ENCODE measurements around the gene RAVER2.

GRCh38 chr1:64843675-64844074 is 98.8 kb downstream of the RAVER2 start:
- TF ChIP-seq USF1 (IDR thresholded peaks at IDR 0.05; ENCODE audit: borderline replicate concordance, extremely low read length, insufficient read depth, low read depth, low read length) (no peak), CTCF (IDR thresholded peaks at IDR 0.05 in 2 of 3, conservative IDR thresholded peaks at IDR 0.05 in 1 of 3; ENCODE audit: control insufficient read depth in 2 of 3, extremely low read depth in 1 of 3, insufficient read depth in 1 of 3, low read depth in 3 of 3, low read length in 3 of 3) (no peak), SMAD5 (IDR thresholded peaks at IDR 0.05; ENCODE audit: low read depth) (no peak), STAT1 (conservative IDR thresholded peaks at IDR 0.05) (no peak), CEBPB (IDR thresholded peaks at IDR 0.05; ENCODE audit: borderline replicate concordance in 1 of 2, low read depth in 2 of 2, low read length in 2 of 2) (no peak), TAF1 (IDR thresholded peaks at IDR 0.05; ENCODE audit: borderline replicate concordance, low read depth, low read length) (no peak), TARDBP (IDR thresholded peaks at IDR 0.05; ENCODE audit: borderline replicate concordance) (no peak), MAX (IDR thresholded peaks at IDR 0.05; ENCODE audit: low read depth, low read length) (no peak), RUNX3 (IDR thresholded peaks at IDR 0.05; ENCODE audit: low read length) (no peak), JUND (IDR thresholded peaks at IDR 0.05; ENCODE audit: low read depth, low read length) (no peak), CREM (IDR thresholded peaks at IDR 0.05; ENCODE audit: low read depth) (no peak), PKNOX1 (IDR thresholded peaks at IDR 0.05) (no peak), USF2 (IDR thresholded peaks at IDR 0.05; ENCODE audit: borderline replicate concordance, low read depth, low read length) (no peak), CREB1 (IDR thresholded peaks at IDR 0.05; ENCODE audit: low read depth) (no peak)

All from GM12878 (cell line).